ENCODE results near the gene VSTM2B.
A peak's percentile ranks its signal among the peaks of the same experiment; 100 is the strongest.
"Not testable (repeated sequence)": the region's sequence is repeated elsewhere in the genome, so short reads cannot be mapped to it uniquely, and the experiment has no call there.

Gene VSTM2B

GRCh38 chr19:29525901-29526729 lies at the start of gene VSTM2B:
Gene VSTM2B, plus strand, starts transcription at chr19:29525994. Its CDS starts 590 bp downstream, at chr19:29526584.
- peak; percentile 36 for DNase-seq

DNA sequence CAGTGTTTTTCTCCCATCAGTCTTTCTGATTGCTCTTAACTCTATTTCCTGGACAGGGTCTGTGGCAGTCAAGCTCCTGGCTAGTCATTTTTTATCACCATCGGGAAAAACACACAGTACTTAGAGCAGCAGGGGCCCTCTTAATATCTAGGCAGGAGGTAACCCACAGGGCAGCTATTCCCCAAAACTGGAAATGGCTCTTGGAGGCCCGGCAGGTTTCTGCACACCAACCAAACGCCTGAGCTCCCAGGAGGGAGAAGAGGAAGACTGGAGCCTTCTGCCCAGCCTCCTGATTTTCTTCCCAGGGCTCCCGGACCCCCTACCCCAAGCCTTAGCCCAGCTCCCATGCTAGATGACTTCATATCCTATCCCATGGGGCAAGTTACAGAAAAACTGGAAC lies 49.3 kb upstream of the VSTM2B start:
- DNase-seq, result no peak

DNA sequence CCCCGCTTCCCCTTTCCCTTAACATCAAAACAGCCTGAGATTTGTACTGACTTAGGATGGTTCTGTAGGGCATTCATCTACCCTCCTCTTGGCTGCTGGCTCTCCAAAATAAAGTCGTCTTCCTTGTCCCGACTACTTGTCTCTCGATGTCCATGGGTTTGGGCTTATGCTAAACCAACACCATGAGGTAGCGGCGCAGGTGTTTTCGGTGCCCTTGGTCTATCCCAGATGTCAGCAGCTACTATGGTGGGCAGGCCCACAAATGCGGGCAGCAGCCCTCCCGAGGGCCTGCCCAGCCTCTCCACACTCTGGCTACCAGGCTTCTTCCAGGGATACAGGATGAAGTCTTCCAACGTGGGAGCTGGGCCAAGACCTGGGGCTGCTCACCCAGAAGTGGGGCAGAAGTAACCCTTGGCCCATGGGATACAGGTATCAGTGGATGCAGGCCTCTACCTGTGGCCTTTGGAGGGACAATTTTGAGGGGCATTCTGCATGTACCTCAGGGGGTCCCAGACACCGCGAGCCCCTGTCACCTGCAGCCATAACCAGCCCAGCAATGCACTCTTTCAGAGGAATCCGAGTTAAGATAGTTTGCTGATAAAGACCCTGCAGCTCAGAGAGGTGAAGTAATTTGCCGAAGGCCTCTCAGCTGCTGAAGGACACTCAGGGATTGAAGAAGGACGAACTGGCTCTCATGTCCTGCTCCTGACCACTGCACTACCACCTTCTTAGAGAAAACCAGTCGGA lies 47.8 kb upstream of the VSTM2B start:
- no peak for DNase-seq

DNA sequence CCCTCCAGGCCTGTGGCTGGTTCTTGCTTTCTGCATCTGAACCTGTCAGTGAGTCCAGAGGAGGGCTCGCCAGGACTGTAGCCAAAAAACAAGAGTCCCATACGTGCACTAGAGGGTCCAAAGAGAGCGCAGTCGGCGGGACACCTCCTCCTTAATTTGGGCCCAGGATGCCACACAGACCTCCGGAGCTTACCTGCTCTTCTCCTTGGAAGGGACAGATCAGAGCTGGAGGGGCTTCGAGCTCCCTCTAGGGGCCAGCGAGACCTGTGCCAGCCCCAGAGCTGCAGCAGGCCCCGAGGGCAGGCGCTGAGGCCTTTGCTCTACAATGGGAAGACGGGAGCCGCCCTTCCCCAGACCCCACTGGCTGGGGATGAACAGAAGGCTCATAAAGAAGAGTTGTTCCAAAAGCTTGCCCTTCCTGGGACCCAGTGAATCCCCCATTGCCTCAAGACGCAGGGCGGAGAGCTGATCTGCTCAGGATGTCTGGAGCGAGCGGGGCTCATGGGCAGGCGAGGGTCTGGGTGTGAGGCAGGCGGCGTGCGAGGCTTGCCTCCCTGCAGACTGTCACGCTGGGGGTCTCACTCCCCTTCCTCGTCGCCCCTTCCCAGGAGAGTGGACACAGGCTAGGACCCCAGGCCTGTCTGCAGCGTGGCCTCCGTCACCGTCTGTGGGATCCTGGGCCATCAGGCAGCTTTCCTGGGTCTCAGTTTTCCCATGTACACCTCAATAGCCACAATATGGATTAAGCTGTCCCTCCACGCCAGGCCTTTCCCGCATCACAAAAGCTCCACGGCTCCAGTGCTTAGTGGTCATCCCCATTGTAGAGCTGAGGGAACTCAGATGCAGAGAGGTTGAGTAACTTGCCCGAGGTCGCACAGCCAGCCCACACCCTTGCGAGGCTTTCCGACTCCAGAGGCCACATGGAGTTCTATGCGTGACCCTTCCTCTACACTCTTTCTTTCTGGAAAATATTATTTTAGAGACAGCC lies 46.9 kb upstream of the VSTM2B start:
- DNase-seq, result peak; percentile 16

GRCh38 chr19:29479941-29480340 lies 45.9 kb upstream of the VSTM2B start:
- DNase-seq, result no peak

- no peak for DNase-seq
Measured at GRCh38 chr19:29480507-29480906, 45.3 kb upstream of the VSTM2B start.

GRCh38 chr19:29482855-29483640 lies 42.7 kb upstream of the VSTM2B start:
- DNase-seq, result no peak

GRCh38 chr19:29483641-29483920 lies 42.2 kb upstream of the VSTM2B start:
- no peak for DNase-seq

DNA sequence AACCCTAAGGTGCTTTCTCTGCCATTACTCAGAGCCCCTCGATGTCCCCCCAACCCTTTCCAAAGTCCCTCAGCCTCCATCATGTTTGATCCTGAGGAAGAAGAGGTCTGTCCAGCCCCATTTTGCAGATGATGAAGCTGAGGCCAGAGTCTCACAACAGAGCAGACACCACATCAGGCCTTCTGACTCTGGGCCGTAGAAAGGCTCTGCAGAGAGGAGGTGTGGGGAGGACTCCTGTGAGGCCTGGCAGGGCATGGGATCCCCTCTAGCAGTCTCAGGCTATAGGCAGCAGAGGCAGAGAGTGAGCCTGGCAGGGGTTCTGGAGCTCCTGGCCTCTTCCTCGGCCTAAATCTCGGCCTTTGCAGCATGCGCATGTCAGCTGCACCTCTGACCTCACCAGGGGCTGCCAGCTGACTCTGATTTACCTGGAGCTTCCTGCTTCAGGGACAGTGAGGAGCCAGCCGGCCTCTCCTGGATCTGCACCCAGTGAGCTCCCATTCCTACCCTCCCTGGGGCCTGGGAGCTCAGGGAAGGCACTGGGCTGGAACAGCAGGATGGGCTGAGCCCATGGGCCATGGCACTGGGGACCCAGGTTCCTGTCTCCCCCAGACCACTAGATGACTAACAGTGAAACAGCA lies 41.7 kb upstream of the VSTM2B start:
- DNase-seq, result no peak

GRCh38 chr19:29484876-29485275 lies 40.9 kb upstream of the VSTM2B start:
- no peak for DNase-seq

DNA sequence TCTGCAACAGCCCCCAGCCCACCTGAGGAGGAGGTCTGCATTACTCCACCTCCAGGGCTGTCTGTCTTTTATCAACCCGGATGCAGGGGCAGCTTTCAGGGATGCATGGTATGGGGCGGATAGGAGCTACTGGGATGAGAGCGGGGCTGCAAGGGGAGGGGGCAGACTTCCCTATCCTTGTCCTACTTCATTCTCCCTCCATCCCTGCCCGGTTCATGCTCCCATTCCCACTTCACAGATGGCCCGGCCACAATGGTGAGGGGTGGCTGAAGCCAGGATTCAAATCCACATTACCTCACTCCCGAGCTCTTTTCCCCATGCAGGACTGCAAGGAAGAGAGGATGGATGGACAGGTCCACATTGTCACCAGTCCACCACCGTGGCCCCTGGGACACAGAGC lies 40.5 kb upstream of the VSTM2B start:
- DNase-seq, result no peak

- not testable (repeated sequence) for DNase-seq
Measured at GRCh38 chr19:29486961-29487360, 38.8 kb upstream of the VSTM2B start.

DNA sequence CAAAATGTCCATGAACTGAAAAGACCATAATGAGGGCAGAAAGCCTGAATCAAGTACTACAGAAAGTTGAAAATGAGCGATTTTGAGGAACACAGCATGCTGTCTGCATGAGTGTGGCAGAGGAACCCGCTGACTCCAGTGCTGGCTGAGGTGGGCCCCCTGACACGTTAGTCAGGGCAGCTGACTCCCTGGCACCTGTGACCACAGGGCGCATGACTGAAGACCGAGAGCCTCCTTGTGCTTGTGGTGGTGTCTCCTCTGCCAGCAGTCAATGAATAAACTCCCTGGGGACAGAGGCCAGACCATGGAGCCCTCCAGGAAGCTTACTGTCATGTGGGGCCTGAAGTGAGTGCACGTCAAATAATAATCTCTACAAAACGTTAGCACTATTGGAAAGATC lies 38.4 kb upstream of the VSTM2B start:
- DNase-seq, result no peak

DNA sequence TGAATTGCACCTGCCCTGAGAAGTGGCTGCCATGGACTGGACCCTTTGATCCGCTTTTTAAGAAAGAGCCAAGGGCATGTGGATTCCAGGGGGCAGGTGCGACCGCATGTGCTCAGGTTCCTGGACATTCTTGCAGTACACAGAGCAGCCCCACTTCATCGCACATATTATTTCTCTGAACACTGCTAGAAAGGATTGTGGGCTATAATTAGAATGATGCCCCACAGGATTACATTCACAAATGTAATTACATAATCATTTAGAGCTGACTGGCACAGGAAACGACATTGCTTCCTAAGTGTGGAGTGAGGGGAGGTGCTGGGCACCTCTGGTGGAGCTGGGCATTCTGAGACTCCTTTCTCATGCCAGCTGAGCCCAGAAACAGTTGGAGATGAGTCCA lies 37.5 kb upstream of the VSTM2B start:
- no peak for DNase-seq

DNA sequence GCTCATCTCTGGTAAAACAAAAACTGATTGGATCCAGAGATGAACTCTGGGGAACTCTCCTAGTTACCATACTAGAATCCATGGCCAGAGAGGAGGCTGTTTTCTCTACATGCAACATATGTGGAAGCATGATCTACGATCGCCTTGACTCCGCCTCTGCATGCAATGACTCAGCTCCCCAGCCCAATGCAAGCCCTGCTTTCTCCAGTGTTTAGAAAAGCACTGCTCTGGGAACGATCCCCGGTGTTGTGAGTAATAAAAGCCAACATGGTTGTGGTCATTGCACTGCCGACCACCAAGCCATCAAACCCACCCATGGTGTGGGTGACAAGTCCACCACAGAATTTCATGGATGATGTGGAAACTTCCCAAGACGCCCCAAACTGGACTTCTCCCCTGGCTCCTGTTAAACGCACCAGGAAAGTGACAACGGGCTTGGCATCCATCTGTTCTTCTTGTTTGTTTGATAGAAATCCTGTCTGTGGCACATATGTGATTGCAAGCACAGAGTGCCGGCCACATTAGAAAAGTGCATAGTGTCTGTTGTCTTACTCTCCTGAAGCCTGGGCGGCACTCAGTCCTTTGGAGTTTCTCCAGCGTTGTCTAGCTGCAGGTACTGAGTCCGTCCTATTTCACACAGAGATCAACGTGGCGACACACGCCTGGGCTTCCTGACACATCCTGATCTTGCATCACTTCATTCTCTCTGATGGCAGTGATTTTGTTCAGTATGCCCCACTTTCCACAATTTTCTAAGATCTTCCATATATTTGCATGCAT lies 36.4 kb upstream of the VSTM2B start:
- DNase-seq, result no peak

GRCh38 chr19:29491491-29491890 lies 34.3 kb upstream of the VSTM2B start:
- no peak for DNase-seq

- DNase-seq, result peak; percentile 22
Measured at GRCh38 chr19:29491995-29492577, 33.7 kb upstream of the VSTM2B start.

- DNase-seq, result no peak
Measured at GRCh38 chr19:29492769-29493168, 33.0 kb upstream of the VSTM2B start.

DNA sequence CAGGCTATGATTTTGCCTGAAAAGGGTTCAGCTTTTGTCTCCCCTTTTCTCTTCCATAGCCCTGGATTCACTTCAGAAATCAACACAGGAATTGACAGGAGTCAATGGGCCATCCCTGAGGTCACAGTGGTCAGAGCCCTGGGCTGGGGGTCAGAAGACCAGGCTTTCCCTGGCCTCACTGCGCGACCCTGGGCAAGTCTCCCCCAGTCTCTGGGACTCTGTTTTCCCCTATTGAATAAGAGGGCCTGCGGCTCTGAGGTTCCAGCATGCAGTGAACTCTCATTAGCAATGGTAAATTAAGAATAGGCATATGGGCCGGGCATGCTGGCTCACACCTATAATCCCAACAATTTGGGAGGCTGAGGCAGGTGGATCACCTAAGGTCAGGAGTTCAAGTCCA lies 30.7 kb upstream of the VSTM2B start:
- DNase-seq, result no peak

DNA sequence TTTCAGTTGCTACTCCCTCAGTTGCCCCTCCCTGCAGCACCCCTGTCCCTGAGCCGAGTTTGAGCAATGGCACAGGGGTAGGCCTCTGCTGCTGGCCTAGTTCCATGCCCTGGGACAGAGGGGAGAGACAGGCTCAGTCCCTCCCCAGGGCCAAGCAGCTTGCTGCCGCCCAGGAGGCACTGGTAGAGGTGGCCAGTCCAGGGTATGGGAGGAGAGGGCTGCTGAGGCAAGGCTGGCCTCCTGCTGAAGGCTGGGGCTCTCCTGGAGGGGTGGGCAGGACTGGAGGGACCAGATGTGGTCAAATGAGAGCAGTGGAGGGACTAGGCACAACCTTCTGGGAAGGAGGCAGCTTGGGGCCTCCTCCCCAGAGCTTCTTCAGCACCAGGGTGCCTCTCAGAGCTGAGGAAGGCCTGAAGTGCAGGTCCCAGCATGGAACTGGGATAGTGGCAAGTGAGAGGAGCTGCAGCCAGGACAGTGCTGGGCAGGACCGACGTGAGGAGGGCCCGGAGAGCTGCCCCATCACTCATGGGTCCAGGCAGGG lies 29.8 kb upstream of the VSTM2B start:
- DNase-seq, result no peak
